K562 (cell line): Measurements from ENCODE around the gene POLR2L. TPM values are rescaled to one million over a fixed set of nuclear protein-coding genes. Genes with fewer than 3 reads are reported as not detected.

ENCODE experiments used
- ATF1 ChIP-seq, 2 experiments: fragments of 450-650 bp in 1 of 2; IDR thresholded peaks; 2 replicates each; pipeline ENCODE4 v1.6.1; 2016; ENCODE audit warnings: missing compliant biosample characterization in 1 of 2, missing genetic modification characterization in 1 of 2
- CBX1 ChIP-seq: sonication (generic); IDR thresholded peaks from 2 replicates; pipeline ENCODE4 v1.6.1; 2016; ENCODE audit warnings: antibody characterized with exemption, low read depth, mild to moderate bottlenecking
- CHCHD3 ChIP-seq: fragments of 250-450 bp; sonication (Bioruptor Pico); IDR thresholded peaks from 2 replicates; pipeline ENCODE4 v2.1.2; 2022; ENCODE audit warnings: mild to moderate bottlenecking
- ELF1 ChIP-seq: fragments of 200-800 bp; sonication (Bioruptor generic); IDR thresholded peaks from 2 replicates; pipeline ENCODE4 v1.6.1; 2016; ENCODE audit warnings: missing genetic modification characterization, missing compliant biosample characterization
- ELK3 ChIP-seq: fragments of 450-650 bp; formaldehyde crosslinking; IDR thresholded peaks from 2 replicates; pipeline ENCODE4 v1.4.0; 2020; ENCODE audit warnings: mild to moderate bottlenecking
- ERF ChIP-seq: fragments of 450-650 bp; formaldehyde crosslinking; IDR thresholded peaks from 2 replicates; pipeline ENCODE4 v1.4.0; 2020; ENCODE audit warnings: mild to moderate bottlenecking, mixed read lengths
- ESRRA ChIP-seq: fragments of 450-650 bp; IDR thresholded peaks from 2 replicates; pipeline ENCODE4 v1.6.1; 2014; ENCODE audit warnings: low read depth, mild to moderate bottlenecking, moderate library complexity, borderline replicate concordance
- FOXM1 ChIP-seq, 2 experiments: fragments of 450-650 bp in 1 of 2; sonication (generic) in 1 of 2; formaldehyde crosslinking in 1 of 2; IDR thresholded peaks; 2 replicates each; pipeline versions ENCODE4 v1.6.1 to v1.9.0; 2017 to 2022; ENCODE audit warnings: low read depth in 2 of 2, mild to moderate bottlenecking in 2 of 2, missing genetic modification reagents in 1 of 2, moderate library complexity in 1 of 2
- HCFC1 ChIP-seq: IDR thresholded peaks from 2 replicates; pipeline ENCODE4 v1.6.1; 2012; ENCODE audit warnings: low read depth, low read length, improper control_type of control experiment
- MCM3 ChIP-seq: fragments of 450-650 bp; IDR thresholded peaks from 2 replicates; pipeline ENCODE4 v1.6.1; 2016
- MECOM ChIP-seq: fragments of 250-450 bp; sonication (Bioruptor Pico); IDR thresholded peaks from 2 replicates; pipeline ENCODE4 v1.8.0; 2022; ENCODE audit warnings: inconsistent platforms
- MEF2D ChIP-seq: conservative IDR thresholded peaks from 2 replicates; pipeline ENCODE4 v1.6.1; 2016; ENCODE audit warnings: low read depth, missing genetic modification characterization, missing compliant biosample characterization
- NFIX ChIP-seq: fragments of 250-450 bp; sonication (Bioruptor Pico); IDR thresholded peaks from 2 replicates; pipeline ENCODE4 v1.4.0; 2020; ENCODE audit warnings: low read depth, mild to moderate bottlenecking, moderate library complexity
- OTX1 ChIP-seq: fragments of 450-650 bp; formaldehyde crosslinking; IDR thresholded peaks from 2 replicates; pipeline ENCODE4 v1.4.0; 2022; ENCODE audit warnings: mild to moderate bottlenecking
- PTRF ChIP-seq: fragments of 450-650 bp; IDR thresholded peaks from 2 replicates; pipeline ENCODE4 v1.6.1; 2016; ENCODE audit warnings: mild to moderate bottlenecking, missing genetic modification characterization, missing compliant biosample characterization
- PTTG1 ChIP-seq: fragments of 450-650 bp; IDR thresholded peaks from 2 replicates; pipeline ENCODE4 v1.6.1; 2016; ENCODE audit warnings: low read depth, mild to moderate bottlenecking, missing genetic modification characterization, missing compliant biosample characterization
- RFX7 ChIP-seq: fragments of 250-450 bp; sonication (Bioruptor Pico); IDR thresholded peaks from 2 replicates; pipeline ENCODE4 v1.5.1; 2021; ENCODE audit warnings: mild to moderate bottlenecking
- SRSF7 ChIP-seq: fragments of 200-400 bp; formaldehyde crosslinking; optimal IDR thresholded peaks from 2 replicates; pipeline ENCODE3; 2017; ENCODE audit warnings: mild to moderate bottlenecking, low read depth, low read length
- TCF7 ChIP-seq: sonication (generic); IDR thresholded peaks from 2 replicates; pipeline ENCODE4 v1.6.1; 2016; ENCODE audit warnings: antibody characterized with exemption, borderline replicate concordance
- TRIM24 ChIP-seq, 2 experiments: fragments of 450-650 bp; IDR thresholded peaks; 2 replicates each; pipeline ENCODE4 v1.6.1; 2016
- ZBTB9 ChIP-seq: fragments of 450-650 bp; formaldehyde crosslinking; IDR thresholded peaks from 2 replicates; pipeline ENCODE4 v1.4.0; 2020; ENCODE audit warnings: mild to moderate bottlenecking, moderate library complexity
- ZC3H4 ChIP-seq: sonication (generic); formaldehyde crosslinking; IDR thresholded peaks from 2 replicates; pipeline ENCODE4 v1.9.0; 2021; ENCODE audit warnings: missing genetic modification reagents, borderline replicate concordance
- ZNF239 ChIP-seq: fragments of 250-450 bp; sonication (Bioruptor Pico); IDR thresholded peaks from 2 replicates; pipeline ENCODE4 v1.4.0; 2020; ENCODE audit warnings: mild to moderate bottlenecking
- ZNF263 ChIP-seq: sonication (generic); formaldehyde crosslinking; IDR thresholded peaks from 2 replicates; pipeline ENCODE4 v1.8.0; 2022; ENCODE audit warnings: mild to moderate bottlenecking, missing genetic modification reagents, borderline replicate concordance
- ZNF384 ChIP-seq: IDR thresholded peaks from 2 replicates; pipeline ENCODE4 v1.6.1; 2012; ENCODE audit warnings: low read depth, low read length, improper control_type of control experiment
- ZNF764 ChIP-seq: fragments of 250-450 bp; sonication (Bioruptor Pico); IDR thresholded peaks from 2 replicates; pipeline ENCODE4 v1.4.0; 2020; ENCODE audit warnings: low read depth, mild to moderate bottlenecking, moderate library complexity
- polyA plus RNA-seq, 8 experiments: library from polyadenylated mRNA; depleted of rRNA in 4 of 8; stranded (reverse) in 5 of 8; unstranded in 3 of 8; fragments of >200 nt; fragmentation: Nextera tagmentation in 2 of 8; fragmentation: Illumina TruSeq in 1 of 8; extraction: Ambion mirVana in 2 of 8; extraction: Trizol in 1 of 8; gene quantifications; 2 replicates each; pipeline versions ENCODE4 v1.2.1 to v1.2.3, GENCODE V29; 2011 to 2014; ENCODE audit warnings: inconsistent platforms in 1 of 8, missing spikeins in 1 of 8
- total RNA-seq, 7 experiments: library from RNA; depleted of rRNA in 6 of 7; stranded (reverse); fragments of >200 nt in 6 of 7; fragmentation: Illumina TruSeq in 2 of 7; extraction: Trizol in 2 of 7; gene quantifications; 2 replicates each; pipeline versions ENCODE4 v1.2.1 to v1.2.3, GENCODE V29; 2011 to 2021; ENCODE audit warnings: low replicate concordance in 1 of 7
- TF ChIP-seq, protein P1 (sequence below): fragments of 250-450 bp; sonication (Bioruptor Pico); IDR thresholded peaks from 2 replicates; pipeline ENCODE4 v1.9.0; 2021; ENCODE audit warnings: mild to moderate bottlenecking, inconsistent platforms

POLR2L gene
- total and polyA plus RNA-seq, 9 of the 15 experiments (the other 6 are each of a cell fraction or from before 2014, with no cell fraction given) = 38.3 to 688 (median 108) TPM

DNA sequence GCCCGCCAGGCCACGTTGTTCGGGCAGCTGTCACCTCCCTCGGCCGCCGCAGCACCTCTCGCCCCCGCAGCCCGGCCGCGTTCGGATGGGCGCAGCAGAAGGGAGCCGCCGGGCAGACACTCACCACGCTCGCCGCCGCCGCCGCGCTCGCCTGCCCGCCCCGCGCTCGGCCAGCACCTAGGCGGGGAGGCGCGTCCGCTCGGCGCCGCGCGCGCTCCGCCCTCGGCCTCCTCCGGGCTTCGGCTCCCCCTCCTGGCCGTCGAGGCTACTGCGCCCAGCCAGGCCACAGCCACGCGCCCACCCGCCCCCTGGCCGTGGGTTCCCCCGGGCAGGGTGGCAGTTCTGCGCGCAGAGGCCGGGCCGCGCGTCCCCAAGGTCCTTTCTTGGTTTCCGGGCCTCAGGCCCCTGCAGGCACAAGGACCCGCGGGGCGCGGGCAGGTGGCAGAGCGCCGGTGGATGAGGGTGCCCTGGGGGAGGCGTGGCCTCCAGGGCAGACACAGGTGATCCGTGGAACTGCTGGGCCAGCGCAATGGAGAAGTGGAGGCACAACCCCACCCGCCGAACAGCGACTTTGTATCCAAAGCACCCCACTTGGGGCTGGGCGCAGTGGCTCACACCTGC, 44.1 kb downstream of the POLR2L start, which contains the start of gene SLC25A22 (continued):
- TF ChIP-seq MEF2D (tag) (no peak), MECOM (CRISPR knock-in tag) (no peak), ZC3H4 (CRISPR knock-in tag) (no peak), ELF1 (tag) (no peak), PTRF (tag) (no peak), OTX1 (CRISPR knock-in tag) (no peak), FOXM1 (IDR thresholded peaks at IDR 0.05; ENCODE audit: low read depth) (no peak), FOXM1 (CRISPR knock-in tag; IDR thresholded peaks at IDR 0.05; ENCODE audit: low read depth) (no peak), TRIM24 (IDR thresholded peaks at IDR 0.05) (no peak), ZNF239 (CRISPR knock-in tag) (no peak), ERF (CRISPR knock-in tag) (no peak), MCM3 (no peak), ESRRA (no peak), ZBTB9 (peak; percentile 52; the same call in 1 of the 2 replicates), ZNF384 (0 out of 2 replicates have a peak, but pooled peaks have one; percentile 12), ZNF263 (CRISPR knock-in tag) (no peak), RFX7 (CRISPR knock-in tag) (no peak), TCF7 (no peak), CBX1 (no peak), CHCHD3 (CRISPR knock-in tag) (no peak), PTTG1 (tag) (no peak), ATF1 (CRISPR knock-in tag; IDR thresholded peaks at IDR 0.05) (no peak), ATF1 (tag; IDR thresholded peaks at IDR 0.05) (no peak), ZNF764 (CRISPR knock-in tag) (no peak), NFIX (no peak), HCFC1 (peak; percentile 35; the same call in 1 of the 2 replicates), ELK3 (CRISPR knock-in tag) (no peak), SRSF7 (no peak)
- TF ChIP-seq, protein P1, sequence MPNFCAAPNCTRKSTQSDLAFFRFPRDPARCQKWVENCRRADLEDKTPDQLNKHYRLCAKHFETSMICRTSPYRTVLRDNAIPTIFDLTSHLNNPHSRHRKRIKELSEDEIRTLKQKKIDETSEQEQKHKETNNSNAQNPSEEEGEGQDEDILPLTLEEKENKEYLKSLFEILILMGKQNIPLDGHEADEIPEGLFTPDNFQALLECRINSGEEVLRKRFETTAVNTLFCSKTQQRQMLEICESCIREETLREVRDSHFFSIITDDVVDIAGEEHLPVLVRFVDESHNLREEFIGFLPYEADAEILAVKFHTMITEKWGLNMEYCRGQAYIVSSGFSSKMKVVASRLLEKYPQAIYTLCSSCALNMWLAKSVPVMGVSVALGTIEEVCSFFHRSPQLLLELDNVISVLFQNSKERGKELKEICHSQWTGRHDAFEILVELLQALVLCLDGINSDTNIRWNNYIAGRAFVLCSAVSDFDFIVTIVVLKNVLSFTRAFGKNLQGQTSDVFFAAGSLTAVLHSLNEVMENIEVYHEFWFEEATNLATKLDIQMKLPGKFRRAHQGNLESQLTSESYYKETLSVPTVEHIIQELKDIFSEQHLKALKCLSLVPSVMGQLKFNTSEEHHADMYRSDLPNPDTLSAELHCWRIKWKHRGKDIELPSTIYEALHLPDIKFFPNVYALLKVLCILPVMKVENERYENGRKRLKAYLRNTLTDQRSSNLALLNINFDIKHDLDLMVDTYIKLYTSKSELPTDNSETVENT = no peak
